Measurements from ENCODE around the gene DCUN1D3.
"Not testable (repeated sequence)": the region's sequence is repeated elsewhere in the genome, so short reads cannot be mapped to it uniquely, and the experiment has no call there.

GRCh38 chr16:20864376-20864775 lies 35.8 kb downstream of the DCUN1D3 start:
- TF ChIP-seq PATZ1 (CRISPR knock-in tag; IDR thresholded peaks at IDR 0.05; ENCODE audit: borderline replicate concordance); PPARA (CRISPR knock-in tag; IDR thresholded peaks at IDR 0.05; ENCODE audit: borderline replicate concordance); ZFP30 (CRISPR knock-in tag; IDR thresholded peaks at IDR 0.05); CREB5 (CRISPR knock-in tag; IDR thresholded peaks at IDR 0.05; ENCODE audit: low read depth); OSR1 (CRISPR knock-in tag; IDR thresholded peaks at IDR 0.05); TSHZ2 (CRISPR knock-in tag; IDR thresholded peaks at IDR 0.05); CSRNP3 (CRISPR knock-in tag; IDR thresholded peaks at IDR 0.05): not testable (repeated sequence)

Data from SK-N-SH treated with all-trans-retinoic acid at 6 μM for 48 hours (cell line).